A549 treated with dexamethasone at 1 μM for 4 hours (cell line): Measurements from ENCODE around the gene NKX3-2. TPM values are rescaled to one million over a fixed set of nuclear protein-coding genes. Genes with fewer than 3 reads are reported as not detected.

Experiments
- total RNA-seq: library from RNA; stranded (reverse); fragments of 200-300 nt; extraction: Qiagen RNA extraction; gene quantifications from 5 replicates; pipeline ENCODE4 v1.2.3, GENCODE V29; 2022

Gene NKX3-2
- total RNA-seq: 0.05 to 0.16 TPM (median 0.12 TPM) in 5 replicates

DNA sequence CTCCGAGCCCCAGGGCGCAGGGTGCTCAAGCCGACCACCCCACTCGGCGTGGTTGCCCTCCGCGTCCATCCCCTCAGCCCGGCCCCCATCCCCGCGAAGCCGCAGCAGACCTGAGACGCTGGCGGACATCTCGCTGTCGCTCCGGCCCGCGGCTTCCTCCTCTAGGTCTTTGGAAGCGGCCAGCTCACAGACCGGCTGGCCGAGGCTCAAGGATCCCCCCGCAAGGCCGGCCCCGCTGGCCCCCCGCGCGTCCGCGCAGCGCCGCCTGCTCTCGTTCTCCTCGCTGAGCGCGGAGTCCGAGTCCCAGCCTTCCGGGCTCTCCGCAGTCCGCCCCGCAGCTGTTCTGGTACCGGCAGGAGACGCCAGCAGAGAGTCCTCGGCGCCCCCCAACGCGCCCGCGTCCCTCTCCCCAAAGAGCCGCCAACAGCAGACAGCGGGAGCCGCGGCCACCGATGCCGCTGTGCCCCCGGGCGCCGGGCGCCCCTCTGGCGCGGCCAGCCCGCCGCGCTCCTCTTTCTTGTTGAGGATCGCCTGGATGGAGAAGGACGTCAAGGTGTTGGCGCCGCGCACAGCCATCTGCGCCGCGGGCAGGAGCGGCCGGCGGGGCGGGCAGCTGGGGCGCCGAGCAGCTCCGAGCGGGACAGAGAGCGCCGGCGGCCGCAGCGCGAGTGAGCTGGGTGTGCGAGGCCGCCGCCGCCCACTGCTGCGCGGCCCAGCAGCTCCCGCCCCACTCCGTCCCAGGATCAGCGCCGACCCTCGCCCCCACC, at the start of gene NKX3-2:
NKX3-2 (minus strand) TSS at position 670 of the 767 bp plus-strand sequence; CDS start at position 576, 94 bp downstream.

Other genes starting within 250 kb of the NKX3-2 start
- 8.1 to 9.2 TPM (median 8.2 TPM) in 5 replicates for gene RAB28, start 60.2 kb downstream of the NKX3-2 start, total RNA-seq
- gene BOD1L1, start 83.2 kb upstream of the NKX3-2 start, total RNA-seq: 13.5 to 17.5 TPM (median 15.7 TPM) in 5 replicates